HEK293 (cell line): Measurements from ENCODE around the gene KLHL18.

Experiments
- CTCF ChIP-seq: fragments of 450-650 bp; formaldehyde crosslinking; IDR thresholded peaks from 2 replicates; pipeline ENCODE4 v1.5.1; 2016; ENCODE audit warnings: missing biosample characterization, missing genetic modification characterization
- ZBTB1 ChIP-seq: fragments of 450-650 bp; formaldehyde crosslinking; IDR thresholded peaks from 2 replicates; pipeline ENCODE4 v1.5.1; 2016; ENCODE audit warnings: missing biosample characterization, missing genetic modification characterization
- ZBTB26 ChIP-seq: fragments of 450-650 bp; formaldehyde crosslinking; optimal IDR thresholded peaks from 2 replicates; pipeline ENCODE3; 2016; ENCODE audit warnings: missing biosample characterization, mild to moderate bottlenecking, missing genetic modification characterization
- ZNF366 ChIP-seq: fragments of 450-650 bp; formaldehyde crosslinking; conservative IDR thresholded peaks from 2 replicates; pipeline ENCODE4 v1.5.1; 2016; ENCODE audit warnings: missing biosample characterization, missing genetic modification characterization

- TF ChIP-seq ZBTB26 (tag by site-specific recombination) = no peak
- TF ChIP-seq CTCF (tag by site-specific recombination) = no peak
- no peak for TF ChIP-seq ZNF366 (tag by site-specific recombination)
- no peak for TF ChIP-seq ZBTB1 (tag by site-specific recombination)
These were observed 14.0 kb downstream of the KLHL18 start for GRCh38 chr3:47296562-47297302.
